Calu3 (cell line): ENCODE data around the gene GPR32. TPM values are rescaled to one million over a fixed set of nuclear protein-coding genes. Genes with fewer than 3 reads are reported as not detected.

Source experiments
- BruUV-seq: library from RNA; stranded (reverse); fragments of 400-500 nt; replicated peaks from 2 replicates; lab custom pipeline; 2021; lab: Mats Ljungman, UMichigan
- CTCF ChIA-PET: fragments of 300-600 bp; sonication (Branson Sonifier 250); formaldehyde crosslinking; loops from one replicate; lab custom pipeline; 2022; ENCODE audit warnings: antibody characterized with exemption; lab: Charles Lee
- DNase-seq: peaks from one replicate; pipeline ENCODE4 v3.0.0; 2022
- H3K27ac Mint-ChIP-seq: one replicate; pipeline ENCODE4 v1.8.0; 2022; ENCODE audit warnings: mixed read lengths; ENCODE audit not compliant: unreplicated experiment
- H3K27me3 Mint-ChIP-seq: one replicate; pipeline ENCODE4 v1.8.0; 2022; ENCODE audit warnings: mixed read lengths; ENCODE audit not compliant: unreplicated experiment
- H3K36me3 Mint-ChIP-seq: one replicate; pipeline ENCODE4 v1.8.0; 2022; ENCODE audit warnings: mild to moderate bottlenecking, moderate library complexity, mixed read lengths; ENCODE audit not compliant: insufficient read depth, unreplicated experiment
- H3K4me1 Mint-ChIP-seq: one replicate; pipeline ENCODE4 v1.8.0; 2022; ENCODE audit warnings: mild to moderate bottlenecking, low read depth, mixed read lengths; ENCODE audit not compliant: unreplicated experiment
- H3K4me3 Mint-ChIP-seq: one replicate; pipeline ENCODE4 v1.8.0; 2022; ENCODE audit warnings: mild to moderate bottlenecking, low read depth, moderate library complexity, mixed read lengths; ENCODE audit not compliant: unreplicated experiment
- H3K9me3 Mint-ChIP-seq: one replicate; pipeline ENCODE4 v1.8.0; 2022; ENCODE audit warnings: low read depth, mixed read lengths; ENCODE audit not compliant: unreplicated experiment
- intact Hi-C: fragments of 100-400 bp; cut with micrococcal nuclease; formaldehyde crosslinking; loops from one replicate; pipeline ENCODE4 v1.10.0; 2022; ENCODE audit not compliant: unreplicated experiment
- total RNA-seq: library from RNA; stranded (reverse); gene quantifications from 2 replicates; pipeline ENCODE4 v1.2.3, GENCODE V29; 2022
- TF ChIP-seq, protein P1 (sequence below): fragments of 200-600 bp; IDR thresholded peaks from one replicate; pipeline ENCODE4 v1.8.0; 2022; ENCODE audit warnings: antibody characterized with exemption; ENCODE audit not compliant: unreplicated experiment

GPR32 gene
- total RNA-seq, 1 experiment from 2014 or later = not detected

DNA sequence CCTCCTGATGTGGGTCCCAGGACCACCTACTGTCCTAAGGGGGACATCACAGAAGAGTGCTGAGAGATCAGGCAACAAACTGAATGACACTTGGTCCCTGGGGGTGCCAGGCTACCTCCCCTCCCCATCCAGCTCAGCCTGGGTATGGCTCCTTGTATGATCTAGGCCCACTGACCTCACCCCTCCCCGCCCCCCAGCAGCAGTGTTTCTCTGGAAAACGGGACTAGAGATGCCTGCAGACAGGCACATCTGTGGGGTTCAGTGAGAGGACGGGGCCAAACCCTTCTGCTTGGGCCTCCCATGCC lies 29.2 kb downstream of the GPR32 start:
- H3K27me3 Mint-ChIP-seq = no peaks in the 10 kb centered on the region
- H3K36me3 Mint-ChIP-seq = peaks cover 92% of the 10 kb centered on the region
- H3K4me1 Mint-ChIP-seq = peaks cover 32% of the 10 kb centered on the region
- no peak for DNase-seq
- intact Hi-C loops = no loop called here
- H3K9me3 Mint-ChIP-seq = no peaks in the 10 kb centered on the region
- CTCF ChIA-PET = no interaction called here
- TF ChIP-seq, protein P1, sequence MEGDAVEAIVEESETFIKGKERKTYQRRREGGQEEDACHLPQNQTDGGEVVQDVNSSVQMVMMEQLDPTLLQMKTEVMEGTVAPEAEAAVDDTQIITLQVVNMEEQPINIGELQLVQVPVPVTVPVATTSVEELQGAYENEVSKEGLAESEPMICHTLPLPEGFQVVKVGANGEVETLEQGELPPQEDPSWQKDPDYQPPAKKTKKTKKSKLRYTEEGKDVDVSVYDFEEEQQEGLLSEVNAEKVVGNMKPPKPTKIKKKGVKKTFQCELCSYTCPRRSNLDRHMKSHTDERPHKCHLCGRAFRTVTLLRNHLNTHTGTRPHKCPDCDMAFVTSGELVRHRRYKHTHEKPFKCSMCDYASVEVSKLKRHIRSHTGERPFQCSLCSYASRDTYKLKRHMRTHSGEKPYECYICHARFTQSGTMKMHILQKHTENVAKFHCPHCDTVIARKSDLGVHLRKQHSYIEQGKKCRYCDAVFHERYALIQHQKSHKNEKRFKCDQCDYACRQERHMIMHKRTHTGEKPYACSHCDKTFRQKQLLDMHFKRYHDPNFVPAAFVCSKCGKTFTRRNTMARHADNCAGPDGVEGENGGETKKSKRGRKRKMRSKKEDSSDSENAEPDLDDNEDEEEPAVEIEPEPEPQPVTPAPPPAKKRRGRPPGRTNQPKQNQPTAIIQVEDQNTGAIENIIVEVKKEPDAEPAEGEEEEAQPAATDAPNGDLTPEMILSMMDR = no peak
- no peak overlapping the region for H3K4me3 Mint-ChIP-seq
- no TSS peak for BruUV-seq
- no peak overlapping the region for H3K27ac Mint-ChIP-seq

- Mint-ChIP-seq H3K27ac (peak overlapping the region; percentile 27), H3K9me3 (no peaks in the 10 kb centered on the region), H3K27me3 (no peaks in the 10 kb centered on the region), H3K4me1 (peaks cover 37% of the 10 kb centered on the region), H3K36me3 (peaks cover 86% of the 10 kb centered on the region), H3K4me3 (peak overlapping the region; percentile 39)
- intact Hi-C loops = loop anchor here (5.0 to 10.0 kb wide), 2 partner anchors 214 to 296 kb away; partner anchors contain the start of gene KLK10
- CTCF ChIA-PET = no interaction called here
- TF ChIP-seq, protein P1 = no peak
- DNase-seq = no peak
- BruUV-seq = no TSS peak
Observed at GRCh38 chr19:50801107-50801506, 30.8 kb downstream of the GPR32 start.

- H3K27ac Mint-ChIP-seq = peak overlapping the region; percentile 98
- peak overlapping the region; percentile 85 for H3K4me3 Mint-ChIP-seq
- H3K36me3 Mint-ChIP-seq = peaks cover 64% of the 10 kb centered on the region
- H3K9me3 Mint-ChIP-seq = no peaks in the 10 kb centered on the region
- no peak for DNase-seq
- TF ChIP-seq, protein P1 = no peak
- TSS peak; percentile 77 for BruUV-seq
- H3K4me1 Mint-ChIP-seq = peaks cover 37% of the 10 kb centered on the region
- peaks cover 18% of the 10 kb centered on the region for H3K27me3 Mint-ChIP-seq
- CTCF ChIA-PET = interaction anchor here (0.5 to 1.8 kb wide), 4 partner anchors 91 to 929 kb away, joined by 3 to 8 read pairs (median 4); no protein-coding TSS in a partner anchor
- intact Hi-C loops = loop anchor here (5.0 to 10.0 kb wide), 2 partner anchors 211 to 293 kb away; partner anchors contain the start of gene KLK10
Observed at GRCh38 chr19:50803633-50804419, 33.6 kb downstream of the GPR32 start.

DNA sequence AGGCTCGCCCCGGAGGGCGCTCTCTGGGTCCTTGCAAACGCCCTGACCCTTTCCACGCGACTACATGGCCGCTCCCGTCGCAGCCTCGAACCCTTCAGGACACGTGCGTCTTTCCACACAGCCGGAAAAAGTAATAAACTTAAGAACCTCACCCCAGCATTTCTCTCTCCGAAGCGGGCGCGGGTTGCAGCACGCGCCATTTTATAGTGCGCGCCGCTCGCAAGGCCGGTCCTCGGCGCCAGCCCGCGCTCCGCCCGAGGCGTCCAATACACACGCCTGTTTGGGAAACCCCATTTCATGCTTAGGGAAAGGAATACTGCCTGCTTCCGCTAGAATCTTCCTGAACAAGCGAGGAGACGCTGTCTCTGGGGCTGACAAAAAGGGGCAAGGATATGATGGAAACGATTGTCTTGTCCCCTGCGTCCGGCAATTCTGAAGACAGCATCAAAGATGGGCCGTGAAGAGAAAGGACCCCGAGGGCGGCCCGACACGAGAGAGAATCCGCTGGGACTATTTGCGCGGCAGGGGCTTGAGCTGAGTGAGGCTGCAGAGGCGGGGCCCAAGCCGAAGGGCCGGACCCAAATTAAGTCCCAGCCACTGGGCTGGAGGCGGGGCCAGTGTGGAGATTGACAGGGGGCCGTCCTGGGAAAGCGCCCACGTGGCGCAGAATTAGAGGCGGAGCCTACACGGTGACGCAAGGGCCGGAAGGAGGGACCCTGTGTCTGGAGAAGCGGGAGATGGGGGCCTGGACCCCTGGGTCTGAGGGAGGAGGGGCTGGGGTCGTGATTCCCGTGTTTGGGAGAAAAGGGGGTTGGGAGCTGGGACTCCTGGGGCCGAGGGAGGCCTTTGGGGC lies 34.4 kb downstream of the GPR32 start:
- Mint-ChIP-seq H3K4me3 (peak overlapping the region; percentile 85), H3K27ac (peak overlapping the region; percentile 98), H3K27me3 (peaks cover 24% of the 10 kb centered on the region), H3K36me3 (peaks cover 58% of the 10 kb centered on the region), H3K9me3 (no peaks in the 10 kb centered on the region), H3K4me1 (peaks cover 37% of the 10 kb centered on the region)
- intact Hi-C loops = loop anchor here (5.0 to 10.0 kb wide), 2 partner anchors 210 to 293 kb away; partner anchors contain the start of gene KLK10
- TF ChIP-seq, protein P1 = no peak
- peak; percentile 99 for DNase-seq
- BruUV-seq = no TSS peak
- CTCF ChIA-PET = interaction anchor here (0.5 to 1.8 kb wide), 9 partner anchors 21 to 930 kb away, joined by 3 to 8 read pairs (median 3); no protein-coding TSS in a partner anchor
